ENCODE results near the gene FGF23.

FGF23 gene

GRCh38 chr12:4331842-4332241 lies 47.7 kb downstream of the FGF23 start:
- no peaks in the 10 kb centered on the region for H3K9me2 ChIP-seq (replicated peaks; ENCODE audit: insufficient read depth, low read length)
- no peak overlapping the region for H3K27ac ChIP-seq (ENCODE audit: low read depth, low read length)
- H3K4me3 ChIP-seq (ENCODE audit: insufficient read depth, low read length, poor library complexity, severe bottlenecking), result no peak overlapping the region
- H3K4me2 ChIP-seq (ENCODE audit: low read depth, low read length, poor library complexity, severe bottlenecking), result no peak overlapping the region
- H3K9me3 ChIP-seq (ENCODE audit: insufficient read depth, low read length), result no peaks in the 10 kb centered on the region
- H3K9ac ChIP-seq (ENCODE audit: low read length), result no peak overlapping the region
- H3K27me3 ChIP-seq (ENCODE audit: low read length), result no peaks in the 10 kb centered on the region
- H3F3A ChIP-seq (ENCODE audit: insufficient read depth), result no peaks in the 10 kb centered on the region
- H4K20me1 ChIP-seq (ENCODE audit: low read depth, low read length), result 0 out of 2 replicates have a peak, but pooled peaks cover 10% of the 10 kb centered on the region
- peaks cover 51% of the 10 kb centered on the region for H3K79me2 ChIP-seq (ENCODE audit: insufficient read depth, low read length)
- no peak overlapping the region for H2AFZ ChIP-seq (ENCODE audit: low read depth, low read length, severe bottlenecking)
- H3K36me3 ChIP-seq (ENCODE audit: low read length), result peaks cover 16% of the 10 kb centered on the region; the same call in 1 of the 2 replicates
- TF ChIP-seq, protein P1, sequence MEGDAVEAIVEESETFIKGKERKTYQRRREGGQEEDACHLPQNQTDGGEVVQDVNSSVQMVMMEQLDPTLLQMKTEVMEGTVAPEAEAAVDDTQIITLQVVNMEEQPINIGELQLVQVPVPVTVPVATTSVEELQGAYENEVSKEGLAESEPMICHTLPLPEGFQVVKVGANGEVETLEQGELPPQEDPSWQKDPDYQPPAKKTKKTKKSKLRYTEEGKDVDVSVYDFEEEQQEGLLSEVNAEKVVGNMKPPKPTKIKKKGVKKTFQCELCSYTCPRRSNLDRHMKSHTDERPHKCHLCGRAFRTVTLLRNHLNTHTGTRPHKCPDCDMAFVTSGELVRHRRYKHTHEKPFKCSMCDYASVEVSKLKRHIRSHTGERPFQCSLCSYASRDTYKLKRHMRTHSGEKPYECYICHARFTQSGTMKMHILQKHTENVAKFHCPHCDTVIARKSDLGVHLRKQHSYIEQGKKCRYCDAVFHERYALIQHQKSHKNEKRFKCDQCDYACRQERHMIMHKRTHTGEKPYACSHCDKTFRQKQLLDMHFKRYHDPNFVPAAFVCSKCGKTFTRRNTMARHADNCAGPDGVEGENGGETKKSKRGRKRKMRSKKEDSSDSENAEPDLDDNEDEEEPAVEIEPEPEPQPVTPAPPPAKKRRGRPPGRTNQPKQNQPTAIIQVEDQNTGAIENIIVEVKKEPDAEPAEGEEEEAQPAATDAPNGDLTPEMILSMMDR (IDR thresholded peaks at IDR 0.05; ENCODE audit: insufficient read depth, low read length, poor library complexity, severe bottlenecking), result no peak
- no peak for TF ChIP-seq EZH2phosphoT487 (conservative IDR thresholded peaks at IDR 0.05; ENCODE audit: low read length)

DNA sequence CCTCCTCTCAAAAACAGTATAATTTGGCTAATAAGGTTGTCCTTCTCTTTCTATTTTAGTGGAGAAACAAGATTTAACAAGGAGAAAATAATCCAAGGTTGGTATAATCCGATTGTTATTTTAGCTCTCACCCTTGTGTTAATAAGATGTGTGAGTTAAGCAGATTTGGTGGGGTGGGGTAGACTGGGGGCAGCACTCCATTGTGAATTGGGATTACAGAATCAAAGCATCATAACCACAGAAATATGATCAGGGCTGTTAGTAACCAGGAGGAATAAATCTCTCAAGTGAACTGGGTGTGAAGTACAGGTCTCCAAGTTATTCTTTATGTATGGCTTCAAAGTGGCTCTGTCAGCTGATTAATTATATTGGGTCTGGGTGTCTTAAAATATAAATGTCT lies 48.3 kb downstream of the FGF23 start:
- Histone ChIP-seq H3K27ac (ENCODE audit: low read depth, low read length) (no peak overlapping the region), H3F3A (ENCODE audit: insufficient read depth) (no peaks in the 10 kb centered on the region), H3K79me2 (ENCODE audit: insufficient read depth, low read length) (peaks cover 57% of the 10 kb centered on the region), H4K20me1 (ENCODE audit: low read depth, low read length) (peaks cover 10% of the 10 kb centered on the region; the same call in 1 of the 2 replicates), H3K9me3 (ENCODE audit: insufficient read depth, low read length) (no peaks in the 10 kb centered on the region), H3K4me2 (ENCODE audit: low read depth, low read length, poor library complexity, severe bottlenecking) (no peak overlapping the region), H3K9ac (ENCODE audit: low read length) (no peak overlapping the region), H2AFZ (ENCODE audit: low read depth, low read length, severe bottlenecking) (no peak overlapping the region), H3K27me3 (ENCODE audit: low read length) (no peaks in the 10 kb centered on the region), H3K36me3 (ENCODE audit: low read length) (peaks cover 10% of the 10 kb centered on the region; the same call in 1 of the 2 replicates), H3K4me3 (ENCODE audit: insufficient read depth, low read length, poor library complexity, severe bottlenecking) (no peak overlapping the region), H3K9me2 (replicated peaks; ENCODE audit: insufficient read depth, low read length) (no peaks in the 10 kb centered on the region)
- TF ChIP-seq, protein P1 (IDR thresholded peaks at IDR 0.05; ENCODE audit: insufficient read depth, low read length, poor library complexity, severe bottlenecking), result no peak
- TF ChIP-seq EZH2phosphoT487 (conservative IDR thresholded peaks at IDR 0.05; ENCODE audit: low read length), result no peak

DNA sequence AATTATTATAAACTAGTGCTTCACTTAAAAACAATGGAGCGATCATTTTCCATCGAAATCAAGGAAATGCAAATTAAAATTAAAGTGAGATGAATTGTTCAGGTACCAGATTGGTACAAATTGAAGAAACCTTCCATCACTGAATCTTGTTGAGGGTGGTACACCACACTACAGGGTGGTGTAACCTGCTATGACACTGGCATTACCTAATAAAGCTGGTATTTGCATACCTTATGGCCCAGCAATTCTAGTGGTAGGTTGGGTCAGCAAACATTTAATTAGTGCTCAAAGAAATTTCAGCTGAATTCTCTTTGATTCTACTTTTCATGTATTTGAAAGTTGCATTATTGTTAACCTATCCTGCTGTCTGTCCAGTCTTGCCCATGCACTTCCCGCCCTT lies 49.3 kb downstream of the FGF23 start:
- H3K9ac ChIP-seq (ENCODE audit: low read length), result no peak overlapping the region
- no peak overlapping the region for H2AFZ ChIP-seq (ENCODE audit: low read depth, low read length, severe bottlenecking)
- H3K27ac ChIP-seq (ENCODE audit: low read depth, low read length), result no peak overlapping the region
- H3K79me2 ChIP-seq (ENCODE audit: insufficient read depth, low read length), result peaks cover 67% of the 10 kb centered on the region
- H4K20me1 ChIP-seq (ENCODE audit: low read depth, low read length), result peaks cover 10% of the 10 kb centered on the region; the same call in 1 of the 2 replicates
- H3K9me2 ChIP-seq (replicated peaks; ENCODE audit: insufficient read depth, low read length), result no peaks in the 10 kb centered on the region
- H3K4me3 ChIP-seq (ENCODE audit: insufficient read depth, low read length, poor library complexity, severe bottlenecking), result no peak overlapping the region
- TF ChIP-seq, protein P1 (IDR thresholded peaks at IDR 0.05; ENCODE audit: insufficient read depth, low read length, poor library complexity, severe bottlenecking), result no peak
- no peak for TF ChIP-seq EZH2phosphoT487 (conservative IDR thresholded peaks at IDR 0.05; ENCODE audit: low read length)
- H3K4me2 ChIP-seq (ENCODE audit: low read depth, low read length, poor library complexity, severe bottlenecking), result no peak overlapping the region
- H3K36me3 ChIP-seq (ENCODE audit: low read length), result peaks cover 3% of the 10 kb centered on the region; the same call in 1 of the 2 replicates
- H3F3A ChIP-seq (ENCODE audit: insufficient read depth), result no peaks in the 10 kb centered on the region
- no peaks in the 10 kb centered on the region for H3K9me3 ChIP-seq (ENCODE audit: insufficient read depth, low read length)
- H3K27me3 ChIP-seq (ENCODE audit: low read length), result no peaks in the 10 kb centered on the region

Data from SU-DHL-6 (cell line).